ENCODE data around the gene RAB17. TPM values are rescaled to one million over a fixed set of nuclear protein-coding genes. Genes with fewer than 3 reads are reported as not detected.

The RAB17 gene
- total and polyA plus RNA-seq, 2 experiments from 2014 or later: 2.9 to 3.1 TPM

GRCh38 chr2:237603049-237603717, 12.6 kb upstream of the RAB17 start:
- Histone ChIP-seq H3K27me3 (no peaks in the 10 kb centered on the region), H3K36me3 (no peaks in the 10 kb centered on the region), H3K4me3 (no peak overlapping the region), H3K9me3 (ENCODE audit: low read depth) (no peaks in the 10 kb centered on the region), H3K27ac (no peak overlapping the region), H3K4me1 (ENCODE audit: low read depth) (peaks cover 30% of the 10 kb centered on the region)
- no peak for DNase-seq (ENCODE audit: low read depth in 1 of 2, low spot score in 1 of 2)
- TF ChIP-seq CTCF (IDR thresholded peaks at IDR 0.05; ENCODE audit: low read depth, low read length): no peak

GRCh38 chr2:237602409-237602808, 11.9 kb upstream of the RAB17 start:
- TF ChIP-seq CTCF (IDR thresholded peaks at IDR 0.05; ENCODE audit: low read depth, low read length): no peak
- Histone ChIP-seq H3K27ac (no peak overlapping the region), H3K4me3 (no peak overlapping the region), H3K36me3 (no peaks in the 10 kb centered on the region), H3K27me3 (no peaks in the 10 kb centered on the region), H3K9me3 (ENCODE audit: low read depth) (no peaks in the 10 kb centered on the region), H3K4me1 (ENCODE audit: low read depth) (peaks cover 30% of the 10 kb centered on the region)
- DNase-seq (ENCODE audit: low read depth in 1 of 2, low spot score in 1 of 2): no peak

- H3K27ac ChIP-seq: peak overlapping the region; percentile 82
- peaks cover 30% of the 10 kb centered on the region for H3K4me1 ChIP-seq (ENCODE audit: low read depth)
- H3K4me3 ChIP-seq: no peak overlapping the region
- DNase-seq (ENCODE audit: low read depth in 1 of 2, low spot score in 1 of 2): peak; percentile 29 to 78
- no peaks in the 10 kb centered on the region for H3K36me3 ChIP-seq
- H3K9me3 ChIP-seq (ENCODE audit: low read depth): no peaks in the 10 kb centered on the region
- TF ChIP-seq CTCF (IDR thresholded peaks at IDR 0.05; ENCODE audit: low read depth, low read length): peak; percentile 23
- no peaks in the 10 kb centered on the region for H3K27me3 ChIP-seq
Measured at GRCh38 chr2:237601453-237602116, 11.1 kb upstream of the RAB17 start.

GRCh38 chr2:237600205-237600846, 9.8 kb upstream of the RAB17 start:
- H3K9me3 ChIP-seq (ENCODE audit: low read depth): no peaks in the 10 kb centered on the region
- DNase-seq (ENCODE audit: low read depth in 1 of 2, low spot score in 1 of 2): peak in 1 of 2 donors; percentile 78
- peak overlapping the region; percentile 82 for H3K27ac ChIP-seq
- H3K4me1 ChIP-seq (ENCODE audit: low read depth): peaks cover 32% of the 10 kb centered on the region
- TF ChIP-seq CTCF (IDR thresholded peaks at IDR 0.05; ENCODE audit: low read depth, low read length): peak; percentile 45
- no peak overlapping the region for H3K4me3 ChIP-seq
- no peaks in the 10 kb centered on the region for H3K36me3 ChIP-seq
- H3K27me3 ChIP-seq: no peaks in the 10 kb centered on the region

GRCh38 chr2:237599465-237600110, 9.1 kb upstream of the RAB17 start:
- Histone ChIP-seq H3K9me3 (ENCODE audit: low read depth) (no peaks in the 10 kb centered on the region), H3K36me3 (no peaks in the 10 kb centered on the region), H3K27me3 (no peaks in the 10 kb centered on the region), H3K4me3 (no peak overlapping the region), H3K27ac (peak overlapping the region; percentile 82), H3K4me1 (ENCODE audit: low read depth) (peaks cover 40% of the 10 kb centered on the region)
- TF ChIP-seq CTCF (IDR thresholded peaks at IDR 0.05; ENCODE audit: low read depth, low read length): no peak
- DNase-seq (ENCODE audit: low read depth in 1 of 2, low spot score in 1 of 2): no peak

All from cardiac muscle cell (in vitro differentiated cells and primary cell).